Prostate gland (tissue), 2 donors: ENCODE results near the gene EEFSEC. TPM values are rescaled to one million over a fixed set of nuclear protein-coding genes. Genes with fewer than 3 reads are reported as not detected.

Experiments used
- DNase-seq: peaks from one replicate; pipeline ENCODE4 v3.0.0-alpha.2; 2019; ENCODE audit warnings: low spot score
- H3K27ac ChIP-seq, 2 donors: fragments of 200-600 bp; sonication (generic); 2 replicates each; pipeline ENCODE4 v1.5.1; 2017 to 2019
- H3K27me3 ChIP-seq: fragments of 200-600 bp; sonication (generic); replicated peaks from 2 replicates; pipeline ENCODE4 v1.5.1; 2019; ENCODE audit not compliant: insufficient read depth
- H3K36me3 ChIP-seq, 2 donors: fragments of 200-600 bp; sonication (generic); 1 replicate in 1 of 2; 2 replicates in 1 of 2; pipeline versions ENCODE4 v1.5.1 to v1.8.1; 2017 to 2019
- H3K4me1 ChIP-seq: fragments of 200-600 bp; sonication (generic); replicated peaks from 2 replicates; pipeline ENCODE4 v1.5.1; 2019
- H3K4me3 ChIP-seq, 2 donors: fragments of 200-600 bp; sonication (generic); 2 replicates each; pipeline ENCODE4 v1.5.1; 2017 to 2019
- H3K9me3 ChIP-seq: fragments of 200-600 bp; sonication (generic); 2 replicates; pipeline ENCODE4 v1.5.1; 2017
- CTCF ChIP-seq, 4 experiments: fragments of 200-600 bp in 2 of 4; fragments of 450-650 bp in 2 of 4; sonication (generic) in 2 of 4; IDR thresholded peaks; 1 replicate in 3 of 4; 2 replicates in 1 of 4; pipeline ENCODE4 v1.5.1; 2016 to 2019; ENCODE audit warnings: antibody characterized with exemption in 4 of 4, mild to moderate bottlenecking in 2 of 4, moderate library complexity in 2 of 4
- POLR2A ChIP-seq: fragments of 450-650 bp; IDR thresholded peaks from one replicate; pipeline ENCODE4 v1.6.1; 2016; ENCODE audit warnings: antibody characterized with exemption, mild to moderate bottlenecking
- POLR2AphosphoS5 ChIP-seq: sonication (generic); formaldehyde crosslinking; IDR thresholded peaks from one replicate; pipeline ENCODE4 v1.6.1; 2017; ENCODE audit warnings: antibody characterized with exemption
- WGBS: methylation state at CpG from one replicate; pipeline ENCODE4 v1.1.5; 2018; 5-methylcytosine and 5-hydroxymethylcytosine counted together
- intact Hi-C: fragments of 100-400 bp; cut with DNase I; formaldehyde crosslinking; loops from one replicate; pipeline ENCODE4 v1.14.2; 2022
- total RNA-seq, 2 donors: library from RNA; depleted of rRNA; stranded (reverse); fragments of >200 nt; gene quantifications; one replicate each; pipeline ENCODE4 v1.1.0, GENCODE V29; 2016

EEFSEC gene
- total RNA-seq, 2 donors from 2014 or later, result 24.7 to 26.1 TPM

- peaks cover 28% of the 10 kb centered on the region for H3K4me1 ChIP-seq
- no peak for DNase-seq
- WGBS, result 96% methylated on average over 6 of the region's 6 CpGs
These were observed 227.4 kb downstream of the EEFSEC start for GRCh38 chr3:128380719-128381118.

GRCh38 chr3:128381609-128382008 is 228.3 kb downstream of the EEFSEC start:
- TF ChIP-seq POLR2AphosphoS5 (no peak), POLR2A (no peak), CTCF (IDR thresholded peaks at IDR 0.05) (no peak)
- Histone ChIP-seq H3K27ac (peak overlapping the region; percentile 70 to 79), H3K27me3 (no peaks in the 10 kb centered on the region), H3K4me3 (no peak overlapping the region), H3K36me3 (no peaks in the 10 kb centered on the region), H3K9me3 (no peaks in the 10 kb centered on the region), H3K4me1 (peaks cover 28% of the 10 kb centered on the region)
- DNase-seq, result no peak
- intact Hi-C loops, result loop anchor here (5.0 kb wide), 1 partner anchor 101 kb away; no protein-coding TSS in a partner anchor
- 92% methylated on average over 10 of the region's 10 CpGs for WGBS

More at GRCh38 chr3:128380719-128381118, 227.4 kb downstream of the EEFSEC start:
- peak overlapping the region in 1 of 2 donors; percentile 79 for H3K27ac ChIP-seq
- H3K4me3 ChIP-seq, result no peak overlapping the region
- H3K36me3 ChIP-seq, result no peaks in the 10 kb centered on the region
- TF ChIP-seq CTCF (IDR thresholded peaks at IDR 0.05) (no peak), POLR2AphosphoS5 (no peak), POLR2A (no peak)
- no peaks in the 10 kb centered on the region for H3K27me3 ChIP-seq
- H3K9me3 ChIP-seq, result no peaks in the 10 kb centered on the region
- intact Hi-C loops, result loop anchor here (5.0 kb wide), 1 partner anchor 102 kb away; no protein-coding TSS in a partner anchor

- H3K27ac ChIP-seq, result peak overlapping the region; percentile 70 to 79
- 21% methylated on average over 14 of the region's 14 CpGs for WGBS
- no peaks in the 10 kb centered on the region for H3K27me3 ChIP-seq
- no peaks in the 10 kb centered on the region for H3K9me3 ChIP-seq
- H3K36me3 ChIP-seq, result no peaks in the 10 kb centered on the region
- TF ChIP-seq POLR2A (peak; percentile 32), POLR2AphosphoS5 (peak; percentile 94), CTCF (IDR thresholded peaks at IDR 0.05) (peak in 1 of 4 experiments; percentile 27)
- H3K4me3 ChIP-seq, result no peak overlapping the region
- DNase-seq, result peak; percentile 90
- intact Hi-C loops, result loop anchor here (5.0 kb wide), 1 partner anchor 100 kb away; no protein-coding TSS in a partner anchor
- peaks cover 28% of the 10 kb centered on the region for H3K4me1 ChIP-seq
These were observed 229.0 kb downstream of the EEFSEC start for GRCh38 chr3:128382221-128382807.

- H3K27me3 ChIP-seq, result no peaks in the 10 kb centered on the region
- H3K4me3 ChIP-seq, result no peak overlapping the region
- no peaks in the 10 kb centered on the region for H3K36me3 ChIP-seq
- 61% methylated on average over 11 of the region's 11 CpGs for WGBS
- peak; percentile 63 for DNase-seq
- H3K9me3 ChIP-seq, result no peaks in the 10 kb centered on the region
- peaks cover 25% of the 10 kb centered on the region for H3K4me1 ChIP-seq
- TF ChIP-seq CTCF (IDR thresholded peaks at IDR 0.05) (no peak), POLR2AphosphoS5 (no peak), POLR2A (no peak)
- intact Hi-C loops, result loop anchor here (5.0 kb wide), 1 partner anchor 99 kb away; no protein-coding TSS in a partner anchor
- peak overlapping the region; percentile 70 to 79 for H3K27ac ChIP-seq
These were observed 230.3 kb downstream of the EEFSEC start for GRCh38 chr3:128383316-128384235.
